ENCODE results near the gene ARF1. TPM values are rescaled to one million over a fixed set of nuclear protein-coding genes. Genes with fewer than 3 reads are reported as not detected.

Gene ARF1
- total and polyA plus RNA-seq, 2 of the 13 experiments (the other 11 are each of a cell fraction or from before 2014, with no cell fraction given): 186 to 327 TPM

GRCh38 chr1:228109073-228109961 is 26.8 kb downstream of the ARF1 start, which contains the start of gene MRPL55 (continued):
- peak; percentile 92 for TF ChIP-seq ZNF318 (CRISPR knock-in tag; IDR thresholded peaks at IDR 0.05)
- TF ChIP-seq ZNF282 (IDR thresholded peaks at IDR 0.05; ENCODE audit: partially characterized antibody): no peak
- TF ChIP-seq JARID2 (CRISPR knock-in tag; IDR thresholded peaks at IDR 0.05; ENCODE audit: insufficient replicate concordance): peak; percentile 63
- peak; percentile 79 for TF ChIP-seq ELF1 (CRISPR knock-in tag; IDR thresholded peaks at IDR 0.05)
- TF ChIP-seq CREBL2 (CRISPR knock-in tag; IDR thresholded peaks at IDR 0.05; ENCODE audit: borderline replicate concordance): no peak; the same call in 1 of the 2 replicates
- peak; percentile 81 for TF ChIP-seq MYC (CRISPR knock-in tag; IDR thresholded peaks at IDR 0.05; ENCODE audit: borderline replicate concordance)
- TF ChIP-seq SAP130 (CRISPR knock-in tag; IDR thresholded peaks at IDR 0.05; ENCODE audit: low read depth): peak; percentile 98
- peak; percentile 46 for TF ChIP-seq ARID5B (CRISPR knock-in tag; IDR thresholded peaks at IDR 0.05)
- no peak for TF ChIP-seq NFAT5 (CRISPR knock-in tag; IDR thresholded peaks at IDR 0.05)
- no peak for TF ChIP-seq ZNF343 (CRISPR knock-in tag; IDR thresholded peaks at IDR 0.05)
